Colon (tissue), 2 donors: Measurements from ENCODE around the gene LIPK.
"Not testable (repeated sequence)": the region's sequence is repeated elsewhere in the genome, so short reads cannot be mapped to it uniquely, and the experiment has no call there.

Source experiments
- FAIRE-seq: peaks from 2 replicates; lab custom pipeline; 2012; peaks lifted over from hg19 to GRCh38; lab: Jason Lieb, UNC
- donor health status: control.
- donor health status: control.

The LIPK gene

GRCh38 chr10:88715517-88715916 lies 9.5 kb downstream of the LIPK start:
- FAIRE-seq, result no peak

GRCh38 chr10:88721392-88721791 lies 15.3 kb downstream of the LIPK start:
- no peak for FAIRE-seq

- no peak for FAIRE-seq
These were observed 19.7 kb downstream of the LIPK start for GRCh38 chr10:88725798-88726197.

- no peak for FAIRE-seq
These were observed 22.2 kb downstream of the LIPK start for GRCh38 chr10:88728107-88728763.

GRCh38 chr10:88730864-88731263 lies 24.8 kb downstream of the LIPK start:
- no peak for FAIRE-seq

GRCh38 chr10:88731296-88731695 lies 25.2 kb downstream of the LIPK start:
- no peak for FAIRE-seq

- no peak for FAIRE-seq
These were observed 27.2 kb downstream of the LIPK start for GRCh38 chr10:88733215-88733614.

GRCh38 chr10:88735661-88736060 lies 29.6 kb downstream of the LIPK start:
- FAIRE-seq, result no peak

GRCh38 chr10:88741921-88742320 lies 35.9 kb downstream of the LIPK start:
- not testable (repeated sequence) for FAIRE-seq

- no peak for FAIRE-seq
These were observed 36.4 kb downstream of the LIPK start for GRCh38 chr10:88742448-88742847.

- no peak for FAIRE-seq
These were observed 38.0 kb downstream of the LIPK start for GRCh38 chr10:88744002-88744401.

- FAIRE-seq, result no peak
These were observed 39.6 kb downstream of the LIPK start for GRCh38 chr10:88745633-88746032.

GRCh38 chr10:88754287-88754686 lies 48.2 kb downstream of the LIPK start:
- no peak for FAIRE-seq

- FAIRE-seq, result no peak
These were observed 49.7 kb downstream of the LIPK start for GRCh38 chr10:88755753-88756152.

GRCh38 chr10:88756660-88757059 lies 50.6 kb downstream of the LIPK start:
- no peak for FAIRE-seq

GRCh38 chr10:88759366-88760101 lies 53.5 kb downstream of the LIPK start, which contains the start of gene LIPN:
Gene LIPN, plus strand, starts transcription at chr10:88760020. Its CDS starts 1,386 bp downstream, at chr10:88761406.
- FAIRE-seq, result no peak

- FAIRE-seq, result peak; percentile 18
These were observed 56.9 kb downstream of the LIPK start for GRCh38 chr10:88762906-88763305.

- no peak for FAIRE-seq
These were observed 57.4 kb downstream of the LIPK start for GRCh38 chr10:88763441-88763840.

- no peak for FAIRE-seq
These were observed 58.1 kb downstream of the LIPK start for GRCh38 chr10:88764110-88764509.

- no peak for FAIRE-seq
These were observed 59.8 kb downstream of the LIPK start for GRCh38 chr10:88765816-88766215.

- no peak for FAIRE-seq
These were observed 63.3 kb downstream of the LIPK start for GRCh38 chr10:88769384-88769783.

- no peak for FAIRE-seq
These were observed 75.2 kb downstream of the LIPK start for GRCh38 chr10:88781206-88781605.

- FAIRE-seq, result no peak
These were observed 76.2 kb downstream of the LIPK start for GRCh38 chr10:88782222-88782621.

- no peak for FAIRE-seq
These were observed 77.7 kb downstream of the LIPK start for GRCh38 chr10:88783724-88784123.
